Thyroid gland (tissue), 4 donors: ENCODE data around the gene EIF2B1. TPM values are rescaled to one million over a fixed set of nuclear protein-coding genes. Genes with fewer than 3 reads are reported as not detected.

Experiments
- DNase-seq, 2 donors: peaks; one replicate each; pipeline ENCODE4 v3.0.0-alpha.2; 2019
- H3K27ac ChIP-seq, 3 donors: fragments of 200-600 bp; sonication (generic); 1 replicate in 2 of 3; 2 replicates in 1 of 3; pipeline ENCODE4 v1.5.1; 2016 to 2019; ENCODE audit warnings: mild to moderate bottlenecking in 1 of 3, moderate library complexity in 1 of 3
- H3K27me3 ChIP-seq: fragments of 200-600 bp; sonication (generic); one replicate; pipeline ENCODE4 v1.5.1; 2019
- H3K36me3 ChIP-seq, 2 donors: fragments of 200-600 bp; sonication (generic); one replicate each; pipeline ENCODE4 v1.5.1; 2016 to 2019
- H3K4me1 ChIP-seq, 2 donors: fragments of 200-600 bp; sonication (generic); one replicate each; pipeline ENCODE4 v1.5.1; 2017 to 2019
- H3K4me3 ChIP-seq, 3 donors: fragments of 200-600 bp; sonication (generic); replicated peaks in 1 of 3; 1 replicate in 2 of 3; 2 replicates in 1 of 3; pipeline ENCODE4 v1.5.1; 2016; ENCODE audit warnings: mild to moderate bottlenecking in 1 of 3
- H3K9me3 ChIP-seq: fragments of 200-600 bp; sonication (generic); one replicate; pipeline ENCODE4 v1.5.1; 2017
- POLR2A ChIP-seq, 2 donors: fragments of 450-650 bp; IDR thresholded peaks; one replicate each; pipeline ENCODE4 v1.6.1; 2017; ENCODE audit warnings: antibody characterized with exemption in 2 of 2, mild to moderate bottlenecking in 2 of 2, moderate library complexity in 1 of 2
- WGBS, 2 donors: methylation state at CpG; one replicate each; pipeline ENCODE4 v1.1.5; 2017; 5-methylcytosine and 5-hydroxymethylcytosine counted together
- intact Hi-C: fragments of 100-400 bp; cut with DNase I; formaldehyde crosslinking; loops from one replicate; pipeline ENCODE4 v1.15.1; 2023
- total RNA-seq, 4 donors: library from RNA; depleted of rRNA; stranded (reverse); fragments of >200 nt; gene quantifications; one replicate each; pipeline ENCODE4 v1.2.3, GENCODE V29; 2016
- TF ChIP-seq, protein P1 (sequence below), 6 experiments: fragments of 200-600 bp in 3 of 6; fragments of 450-650 bp in 3 of 6; sonication (generic) in 3 of 6; IDR thresholded peaks; one replicate each; pipeline ENCODE4 v1.5.1; 2016 to 2019; ENCODE audit warnings: antibody characterized with exemption in 6 of 6, mild to moderate bottlenecking in 2 of 6, inconsistent platforms in 1 of 6, moderate library complexity in 1 of 6

The EIF2B1 gene
- total RNA-seq, 4 donors from 2014 or later = 86.9 to 146 (median 128) TPM

DNA sequence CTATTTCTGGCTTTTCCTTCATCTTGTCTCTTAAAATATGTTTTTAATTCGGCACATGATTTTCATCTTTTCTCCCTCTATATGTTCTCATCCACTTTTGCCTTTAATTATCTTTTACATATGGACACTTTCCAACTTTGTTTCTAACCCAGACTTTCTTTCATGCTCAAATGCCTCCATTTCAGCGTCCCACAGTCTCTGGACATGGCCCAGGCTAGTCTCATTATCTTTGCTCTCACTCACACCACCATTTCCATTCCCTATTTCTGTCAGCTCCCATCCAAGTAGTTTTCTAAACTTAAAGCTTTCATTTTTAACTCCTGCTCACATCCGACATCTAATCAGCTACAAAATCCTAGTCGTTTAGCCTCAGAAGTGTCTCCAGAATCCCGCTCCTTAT, 14.9 kb upstream of the EIF2B1 start:
- intact Hi-C loops = no loop called here
- no peak overlapping the region for H3K27ac ChIP-seq
- peaks cover 21 to 43% of the 10 kb centered on the region in 2 donors for H3K36me3 ChIP-seq
- H3K4me1 ChIP-seq = no peaks in the 10 kb centered on the region
- WGBS, 2 donors = 83 to 89% methylated on average over 5 of the region's 5 CpGs
- TF ChIP-seq, protein P1, sequence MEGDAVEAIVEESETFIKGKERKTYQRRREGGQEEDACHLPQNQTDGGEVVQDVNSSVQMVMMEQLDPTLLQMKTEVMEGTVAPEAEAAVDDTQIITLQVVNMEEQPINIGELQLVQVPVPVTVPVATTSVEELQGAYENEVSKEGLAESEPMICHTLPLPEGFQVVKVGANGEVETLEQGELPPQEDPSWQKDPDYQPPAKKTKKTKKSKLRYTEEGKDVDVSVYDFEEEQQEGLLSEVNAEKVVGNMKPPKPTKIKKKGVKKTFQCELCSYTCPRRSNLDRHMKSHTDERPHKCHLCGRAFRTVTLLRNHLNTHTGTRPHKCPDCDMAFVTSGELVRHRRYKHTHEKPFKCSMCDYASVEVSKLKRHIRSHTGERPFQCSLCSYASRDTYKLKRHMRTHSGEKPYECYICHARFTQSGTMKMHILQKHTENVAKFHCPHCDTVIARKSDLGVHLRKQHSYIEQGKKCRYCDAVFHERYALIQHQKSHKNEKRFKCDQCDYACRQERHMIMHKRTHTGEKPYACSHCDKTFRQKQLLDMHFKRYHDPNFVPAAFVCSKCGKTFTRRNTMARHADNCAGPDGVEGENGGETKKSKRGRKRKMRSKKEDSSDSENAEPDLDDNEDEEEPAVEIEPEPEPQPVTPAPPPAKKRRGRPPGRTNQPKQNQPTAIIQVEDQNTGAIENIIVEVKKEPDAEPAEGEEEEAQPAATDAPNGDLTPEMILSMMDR (IDR thresholded peaks at IDR 0.05) = no peak
- no peak for TF ChIP-seq POLR2A (IDR thresholded peaks at IDR 0.05)
- no peaks in the 10 kb centered on the region for H3K27me3 ChIP-seq
- H3K9me3 ChIP-seq = no peaks in the 10 kb centered on the region
- H3K4me3 ChIP-seq = no peak overlapping the region
- DNase-seq = no peak

DNA sequence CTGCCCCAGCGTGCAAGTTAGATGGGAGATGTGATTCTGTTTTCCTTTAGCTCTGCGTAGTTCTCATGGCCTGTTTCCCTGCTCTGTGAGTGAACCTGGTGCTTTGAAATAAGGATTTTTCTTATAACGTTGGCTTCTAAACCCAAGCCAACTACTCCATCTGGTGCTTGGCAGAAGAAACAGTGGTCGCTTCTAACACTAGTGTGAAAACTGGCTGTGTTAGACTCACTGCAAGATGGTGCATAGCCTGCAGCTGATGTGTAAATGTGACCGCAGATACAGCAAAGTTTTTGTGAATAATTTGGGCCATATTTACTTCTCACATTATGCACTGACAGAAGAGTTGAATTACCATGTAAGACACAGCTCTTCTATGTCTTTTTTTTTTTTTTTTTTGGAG, 12.4 kb upstream of the EIF2B1 start:
- TF ChIP-seq, protein P1 (IDR thresholded peaks at IDR 0.05) = no peak
- TF ChIP-seq POLR2A (IDR thresholded peaks at IDR 0.05) = no peak
- H3K27me3 ChIP-seq = no peaks in the 10 kb centered on the region
- peaks cover 20 to 21% of the 10 kb centered on the region in 2 donors for H3K36me3 ChIP-seq
- no peak overlapping the region for H3K27ac ChIP-seq
- 79 to 92% methylated on average over 5 of the region's 5 CpGs for WGBS, 2 donors
- H3K4me1 ChIP-seq = no peaks in the 10 kb centered on the region
- DNase-seq = no peak
- no peak overlapping the region for H3K4me3 ChIP-seq
- H3K9me3 ChIP-seq = no peaks in the 10 kb centered on the region
- intact Hi-C loops = no loop called here

DNA sequence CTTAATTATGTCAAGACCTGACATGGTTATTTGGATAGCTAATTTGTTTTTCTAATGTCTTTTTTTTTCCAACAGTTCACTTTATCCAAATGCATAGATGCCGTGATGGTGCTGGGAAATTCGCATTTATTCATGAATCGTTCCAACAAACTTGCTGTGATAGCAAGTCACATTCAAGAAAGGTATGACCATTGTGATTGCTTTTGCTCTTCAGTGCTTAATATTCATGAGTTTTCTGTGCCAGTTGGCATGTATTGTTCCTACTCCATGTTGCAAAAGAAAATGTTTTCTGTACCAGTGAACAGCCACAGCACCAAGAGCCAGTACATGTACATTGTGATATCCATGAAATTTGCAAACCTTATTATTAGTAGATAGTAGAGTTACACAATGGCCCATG, 11.9 kb upstream of the EIF2B1 start:
- H3K27ac ChIP-seq = no peak overlapping the region
- DNase-seq = no peak
- H3K4me1 ChIP-seq = no peaks in the 10 kb centered on the region
- intact Hi-C loops = no loop called here
- no peaks in the 10 kb centered on the region for H3K9me3 ChIP-seq
- no peak for TF ChIP-seq POLR2A (IDR thresholded peaks at IDR 0.05)
- TF ChIP-seq, protein P1 (IDR thresholded peaks at IDR 0.05) = no peak
- WGBS, 2 donors = 93 to 96% methylated on average over 3 of the region's 3 CpGs
- H3K36me3 ChIP-seq = peaks cover 20 to 21% of the 10 kb centered on the region in 2 donors
- no peak overlapping the region for H3K4me3 ChIP-seq
- H3K27me3 ChIP-seq = no peaks in the 10 kb centered on the region

DNA sequence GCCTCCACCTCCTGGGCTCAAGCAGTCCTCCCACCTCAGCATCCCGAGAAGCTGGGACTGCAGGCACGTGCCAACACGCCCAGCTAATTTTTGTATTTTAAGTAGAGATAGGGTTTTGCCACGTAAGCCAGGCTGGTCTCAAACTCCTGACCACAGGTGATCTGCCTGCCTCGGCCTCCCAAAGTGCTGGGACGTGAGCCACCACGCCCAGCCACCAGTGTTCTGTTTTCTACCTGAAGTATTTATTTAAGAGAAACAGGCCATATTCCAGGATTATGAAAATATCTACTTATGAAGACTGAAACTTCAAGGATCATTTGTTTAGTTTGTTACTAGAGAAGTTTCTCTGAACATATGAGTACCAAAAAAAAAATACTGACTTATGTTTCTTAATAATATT, 10.4 kb upstream of the EIF2B1 start:
- intact Hi-C loops = no loop called here

DNA sequence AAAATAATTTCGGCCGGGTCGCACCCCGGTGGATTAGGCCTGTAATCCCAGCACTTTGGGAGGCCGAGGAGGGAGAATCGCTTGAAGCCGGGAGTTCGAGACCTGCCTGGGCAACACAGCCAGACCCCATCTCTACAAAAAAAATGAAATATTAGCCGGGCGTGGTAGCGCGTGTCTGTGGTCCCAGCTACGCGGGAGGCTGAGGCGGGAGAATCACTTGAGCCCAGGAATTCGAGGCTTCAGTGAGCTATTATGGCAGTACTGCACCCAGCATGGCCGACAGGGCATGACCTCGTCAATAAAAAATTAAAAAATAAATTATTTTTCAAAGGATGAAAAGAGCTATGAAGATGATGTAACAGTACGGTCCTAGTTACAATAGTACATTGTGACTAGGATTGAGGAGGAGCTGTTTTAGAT, 666 bp upstream of the EIF2B1 start:
- peak overlapping the region; percentile 54 to 75 (median 62) for H3K4me3 ChIP-seq
- TF ChIP-seq, protein P1 (IDR thresholded peaks at IDR 0.05) = no peak
- no peak for TF ChIP-seq POLR2A (IDR thresholded peaks at IDR 0.05)
- H3K4me1 ChIP-seq = peaks cover 0 to 9% of the 10 kb centered on the region in 2 donors
- intact Hi-C loops = no loop called here
- H3K9me3 ChIP-seq = no peaks in the 10 kb centered on the region
- H3K27ac ChIP-seq = peak overlapping the region; percentile 42 to 62 (median 53)
- no peaks in the 10 kb centered on the region for H3K27me3 ChIP-seq
- WGBS, 2 donors = 16 to 19% methylated on average over 19 of the region's 19 CpGs
- peaks cover 17 to 26% of the 10 kb centered on the region in 2 donors for H3K36me3 ChIP-seq
- DNase-seq = peak in 1 of 2 donors; percentile 6

More for the DNA sequence above, 10.4 kb upstream of the EIF2B1 start:
- Histone ChIP-seq H3K4me3 (no peak overlapping the region), H3K9me3 (no peaks in the 10 kb centered on the region), H3K27me3 (no peaks in the 10 kb centered on the region), H3K27ac (no peak overlapping the region), H3K4me1 (no peaks in the 10 kb centered on the region), H3K36me3 (peaks cover 20 to 21% of the 10 kb centered on the region in 2 donors)
- 92 to 97% methylated on average over 7 of the region's 7 CpGs for WGBS, 2 donors
- DNase-seq = no peak
- TF ChIP-seq, protein P1 (IDR thresholded peaks at IDR 0.05) = no peak
- TF ChIP-seq POLR2A (IDR thresholded peaks at IDR 0.05) = no peak
